Natural killer cell treated with Interleukin-12 subunit alpha and Interleukin-12 subunit beta and Interleukin-15 and Interleukin-18, amount 100 ng/mL, for 72 hours (primary cell): ENCODE data around the gene SLC16A10. TPM values are rescaled to one million over a fixed set of nuclear protein-coding genes. Genes with fewer than 3 reads are reported as not detected.
"Not testable (repeated sequence)": the region's sequence is repeated elsewhere in the genome, so short reads cannot be mapped to it uniquely, and the experiment has no call there.

Experiments
- ATAC-seq, 2 donors: fragments of 150-1000 bp; cut with Tn5 transposase in 1 of 2; sonication (Bioruptor Pico), chemical (Tn5 transposase) in 1 of 2; 2 replicates each; pipeline ENCODE4 v1.10.0; 2021
- DNase-seq: peaks from one replicate; pipeline ENCODE4 v3.0.0; 2022; ENCODE audit warnings: low spot score
- H3K27ac Mint-ChIP-seq, 2 donors: 1 replicate in 1 of 2; 2 replicates in 1 of 2; pipeline ENCODE4 v1.8.0; 2022; ENCODE audit warnings: mixed read lengths in 2 of 2, mild to moderate bottlenecking in 1 of 2, moderate library complexity in 1 of 2
- H3K27me3 Mint-ChIP-seq, 2 donors: 1 replicate in 1 of 2; 2 replicates in 1 of 2; pipeline ENCODE4 v1.8.0; 2022; ENCODE audit warnings: mixed read lengths in 2 of 2
- H3K36me3 Mint-ChIP-seq: one replicate; pipeline ENCODE4 v1.8.0; 2022; ENCODE audit warnings: mixed read lengths
- H3K4me1 Mint-ChIP-seq, 2 donors: 1 replicate in 1 of 2; 2 replicates in 1 of 2; pipeline ENCODE4 v1.8.0; 2022; ENCODE audit warnings: low read depth in 2 of 2, mixed read lengths in 2 of 2, mild to moderate bottlenecking in 1 of 2
- H3K4me3 Mint-ChIP-seq: one replicate; pipeline ENCODE4 v1.8.0; 2022; ENCODE audit warnings: mixed read lengths
- H3K9me3 Mint-ChIP-seq: 2 replicates; pipeline ENCODE4 v1.8.0; 2022; ENCODE audit warnings: mixed read lengths
- total RNA-seq, 2 donors: library from RNA; stranded (reverse); gene quantifications; one replicate each; pipeline ENCODE4 v1.2.3, GENCODE V29; 2022

SLC16A10 gene
- total RNA-seq, 2 donors from 2014 or later = 0.48 to 0.59 TPM

DNA sequence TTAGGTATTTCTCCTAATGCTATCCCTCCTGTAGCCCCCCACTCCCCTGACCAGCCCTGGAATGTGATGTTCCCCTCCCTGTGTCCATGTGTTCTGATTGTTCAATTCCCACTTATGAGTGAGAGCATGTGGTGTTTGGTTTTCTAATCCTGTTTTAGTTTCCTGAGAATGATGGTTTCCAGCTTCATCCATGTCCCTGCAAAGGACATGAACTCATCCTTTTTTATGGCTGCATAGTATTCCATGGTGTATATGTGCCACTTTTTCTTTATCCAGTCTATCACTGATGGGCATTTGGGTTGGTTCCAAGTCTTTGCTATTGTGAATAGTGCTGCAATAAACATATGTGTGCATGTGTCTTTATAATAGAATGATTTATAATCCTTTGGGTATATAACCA lies 103.8 kb downstream of the SLC16A10 start:
- H3K27ac Mint-ChIP-seq, DNase-seq, ATAC-seq, H3K36me3 Mint-ChIP-seq, H3K4me1 Mint-ChIP-seq, H3K4me3 Mint-ChIP-seq, H3K9me3 Mint-ChIP-seq: not testable (repeated sequence)
- H3K27me3 Mint-ChIP-seq = peaks cover 2 to 13% of the 10 kb centered on the region in 2 donors

DNA sequence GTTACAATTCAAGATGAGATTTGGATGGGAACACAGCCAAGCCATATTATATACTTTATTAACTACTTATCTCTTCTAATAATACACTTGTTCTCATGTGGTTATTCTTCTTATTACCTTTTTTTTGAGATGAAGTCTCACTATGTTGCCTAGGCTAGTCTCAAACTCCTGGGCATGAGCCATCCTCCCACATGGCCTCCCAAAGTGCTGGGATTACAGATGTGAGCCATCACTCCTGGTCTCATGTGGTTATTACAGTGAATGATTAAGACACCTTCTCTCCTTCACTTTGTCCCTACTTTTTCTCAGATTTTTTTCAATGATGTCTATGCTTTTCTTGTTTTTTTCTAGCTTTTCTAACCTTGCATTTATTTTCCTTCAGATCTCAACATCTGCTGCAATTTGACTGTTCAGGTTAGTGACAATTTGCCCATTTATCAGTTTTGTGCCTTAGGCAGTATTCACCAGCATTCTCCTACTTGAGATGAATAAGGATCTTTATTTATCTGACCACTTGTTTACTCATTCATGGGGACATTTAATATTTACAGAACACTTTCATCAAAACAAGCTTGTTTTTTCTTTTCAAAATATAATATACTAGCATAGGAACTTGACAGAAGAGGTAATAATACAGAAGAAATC lies 105.7 kb downstream of the SLC16A10 start:
- H3K27ac Mint-ChIP-seq = no peak overlapping the region
- H3K36me3 Mint-ChIP-seq = no peaks in the 10 kb centered on the region
- no peak overlapping the region for H3K4me3 Mint-ChIP-seq
- ATAC-seq (no peak), DNase-seq (no peak)
- peaks cover 3% of the 10 kb centered on the region for H3K9me3 Mint-ChIP-seq
- H3K27me3 Mint-ChIP-seq = peaks cover 2 to 20% of the 10 kb centered on the region in 2 donors
- H3K4me1 Mint-ChIP-seq = no peaks in the 10 kb centered on the region

DNA sequence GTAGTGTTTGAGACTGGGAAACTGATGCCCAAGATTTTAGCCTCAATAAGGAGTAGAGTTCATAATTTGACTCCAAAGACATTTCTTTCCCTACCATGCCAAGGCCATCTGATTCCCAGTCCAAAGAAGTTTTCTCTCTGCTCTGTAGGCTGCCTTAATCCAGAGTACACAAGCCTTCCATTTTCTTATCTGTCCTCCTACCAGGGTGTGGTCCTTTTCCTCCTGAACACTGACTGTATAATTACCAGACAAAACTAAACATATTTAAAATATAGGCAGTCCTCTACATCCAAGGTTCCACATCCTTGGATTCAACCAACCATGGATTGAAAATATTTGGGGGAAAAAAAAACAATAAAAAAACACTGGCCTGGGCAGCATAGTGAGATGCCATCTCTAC lies 108.4 kb downstream of the SLC16A10 start:
- Mint-ChIP-seq H3K4me3 (no peak overlapping the region), H3K9me3 (peaks cover 3% of the 10 kb centered on the region), H3K36me3 (no peaks in the 10 kb centered on the region), H3K4me1 (no peaks in the 10 kb centered on the region), H3K27ac (no peak overlapping the region), H3K27me3 (peaks cover 2 to 20% of the 10 kb centered on the region in 2 donors)
- ATAC-seq (no peak), DNase-seq (no peak)

DNA sequence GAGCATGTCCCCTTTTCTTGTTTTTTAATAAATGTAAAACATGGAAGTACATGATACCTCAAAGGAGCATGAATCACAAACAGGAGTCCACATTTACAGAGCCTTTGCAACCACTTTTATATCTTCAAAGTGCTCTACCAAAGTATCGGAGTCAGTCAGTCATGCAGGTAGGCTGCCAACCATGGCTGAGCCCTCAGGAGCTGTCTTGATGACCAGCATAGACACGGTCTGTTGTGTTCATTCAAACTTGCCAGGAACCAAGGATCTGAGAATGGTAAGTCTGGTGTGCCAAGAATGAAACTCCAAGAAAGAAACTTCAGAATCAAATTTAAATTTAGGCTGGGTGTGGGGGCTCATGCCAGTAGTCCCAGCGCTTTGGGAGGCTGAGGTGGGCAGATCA lies 111.5 kb downstream of the SLC16A10 start:
- DNase-seq = no peak
- no peaks in the 10 kb centered on the region for H3K9me3 Mint-ChIP-seq
- H3K27ac Mint-ChIP-seq = no peak overlapping the region
- H3K4me3 Mint-ChIP-seq = no peak overlapping the region
- ATAC-seq = no peak
- H3K36me3 Mint-ChIP-seq = no peaks in the 10 kb centered on the region
- peaks cover 2 to 7% of the 10 kb centered on the region in 2 donors for H3K27me3 Mint-ChIP-seq
- no peaks in the 10 kb centered on the region for H3K4me1 Mint-ChIP-seq

DNA sequence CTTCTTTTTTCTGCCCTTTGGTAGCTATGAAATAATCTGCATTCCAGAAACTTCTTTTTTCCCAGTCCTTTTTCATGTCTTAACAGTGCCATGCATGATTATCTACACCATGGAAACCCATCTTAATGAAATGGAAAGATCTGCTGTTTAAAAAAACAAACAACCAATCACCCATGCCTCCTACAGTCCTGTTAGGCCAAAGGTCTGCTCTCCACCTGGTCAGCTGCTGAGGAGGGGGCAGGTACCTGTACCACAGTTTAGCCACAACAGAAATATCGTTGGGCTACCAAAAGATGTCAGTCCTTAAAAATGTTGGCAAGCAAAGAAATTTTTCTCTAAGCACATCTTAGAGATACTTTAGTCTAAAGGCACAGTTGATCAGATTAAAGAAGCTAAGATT lies 112.6 kb downstream of the SLC16A10 start:
- H3K9me3 Mint-ChIP-seq = no peaks in the 10 kb centered on the region
- H3K27ac Mint-ChIP-seq = no peak overlapping the region
- H3K4me1 Mint-ChIP-seq = no peaks in the 10 kb centered on the region
- H3K36me3 Mint-ChIP-seq = no peaks in the 10 kb centered on the region
- H3K27me3 Mint-ChIP-seq = peaks cover 2 to 7% of the 10 kb centered on the region in 2 donors
- no peak for ATAC-seq
- no peak for DNase-seq
- H3K4me3 Mint-ChIP-seq = no peak overlapping the region

DNA sequence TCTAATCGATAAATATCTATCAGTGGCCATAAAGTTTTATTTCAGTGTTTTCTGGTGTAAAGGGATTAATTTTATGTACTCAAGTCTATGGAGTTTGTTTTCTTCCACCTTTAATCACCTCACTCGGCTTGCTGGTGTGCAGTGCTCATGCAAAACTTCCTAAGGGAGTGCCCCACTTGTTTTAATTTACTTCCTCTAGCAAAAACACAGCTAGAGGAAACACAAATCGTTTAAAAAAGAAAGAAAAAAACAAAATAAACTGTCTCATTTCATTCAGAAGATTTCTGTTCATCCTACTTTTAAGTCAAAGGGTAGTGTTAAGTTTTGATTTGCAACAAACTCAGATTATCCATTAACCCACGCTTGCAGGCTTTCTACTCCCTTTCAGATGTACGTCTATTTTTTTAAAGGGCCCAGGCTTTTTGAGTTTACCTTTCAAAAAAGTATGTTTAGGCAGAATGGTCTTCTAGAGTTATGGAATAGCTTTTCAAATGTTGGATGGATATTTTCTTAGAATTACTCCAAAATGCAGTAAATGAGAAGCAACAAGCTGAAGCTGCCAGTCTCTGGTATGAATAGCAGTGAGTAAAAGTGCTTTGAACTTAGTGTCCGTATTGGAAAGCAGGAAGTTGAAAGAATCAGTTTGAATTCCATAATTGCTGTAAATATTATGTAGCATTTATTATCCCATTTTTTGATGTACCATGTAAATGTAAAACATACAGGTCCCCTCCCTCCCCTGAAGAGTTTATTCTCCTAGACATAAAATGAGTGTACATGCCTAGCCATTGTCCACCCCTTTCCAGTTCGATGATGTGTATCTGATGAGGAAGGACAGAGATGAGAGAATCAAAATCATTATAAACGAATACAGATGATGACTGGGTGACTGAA lies 113.3 kb downstream of the SLC16A10 start:
- H3K9me3 Mint-ChIP-seq = no peaks in the 10 kb centered on the region
- ATAC-seq = no peak
- no peak for DNase-seq
- peaks cover 0 to 7% of the 10 kb centered on the region in 2 donors for H3K27me3 Mint-ChIP-seq
- no peaks in the 10 kb centered on the region for H3K4me1 Mint-ChIP-seq
- H3K36me3 Mint-ChIP-seq = no peaks in the 10 kb centered on the region
- no peak overlapping the region for H3K4me3 Mint-ChIP-seq
- no peak overlapping the region for H3K27ac Mint-ChIP-seq

DNA sequence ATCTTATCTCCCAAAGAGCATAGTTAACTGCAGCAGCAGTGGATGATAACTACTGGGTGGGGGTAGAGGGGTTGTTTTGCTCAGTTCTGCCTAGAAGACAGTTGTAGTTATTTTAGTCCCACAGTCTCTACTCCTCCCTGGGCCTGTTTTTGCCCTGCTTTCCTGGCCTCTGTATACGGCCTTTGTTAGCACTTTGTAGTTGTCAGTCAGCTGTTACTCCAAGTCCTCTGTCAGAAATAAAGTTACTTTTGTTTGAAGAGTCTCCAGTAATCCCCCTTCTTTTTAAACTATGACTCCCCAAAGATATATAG lies 113.9 kb downstream of the SLC16A10 start:
- H3K4me1 Mint-ChIP-seq = no peaks in the 10 kb centered on the region
- no peak for ATAC-seq
- H3K27ac Mint-ChIP-seq = no peak overlapping the region
- H3K36me3 Mint-ChIP-seq = no peaks in the 10 kb centered on the region
- no peak for DNase-seq
- no peak overlapping the region for H3K4me3 Mint-ChIP-seq
- H3K27me3 Mint-ChIP-seq = peaks cover 0 to 7% of the 10 kb centered on the region in 2 donors
- H3K9me3 Mint-ChIP-seq = no peaks in the 10 kb centered on the region

DNA sequence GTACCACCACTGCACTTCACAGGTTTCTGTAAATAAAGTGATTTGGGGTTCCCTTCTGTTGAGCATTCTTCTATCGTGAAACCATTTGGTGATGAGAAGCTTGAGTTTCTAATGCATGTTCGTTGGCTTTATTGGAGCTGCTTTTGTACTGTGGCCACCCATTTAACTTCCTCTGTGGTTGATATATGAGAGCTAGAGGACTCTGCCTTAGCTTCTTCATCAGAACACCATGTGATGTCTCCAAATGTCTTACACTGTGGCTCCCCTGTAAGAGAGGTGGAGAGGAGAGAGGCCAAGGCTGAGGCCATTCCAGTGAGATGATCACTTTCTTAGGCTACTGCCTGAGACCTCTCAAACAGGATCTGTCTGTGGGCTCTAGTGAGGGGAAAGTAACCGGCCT lies 114.5 kb downstream of the SLC16A10 start:
- no peak overlapping the region for H3K4me3 Mint-ChIP-seq
- DNase-seq (no peak), ATAC-seq (no peak)
- no peak overlapping the region for H3K27ac Mint-ChIP-seq
- peaks cover 0 to 5% of the 10 kb centered on the region in 2 donors for H3K27me3 Mint-ChIP-seq
- H3K36me3 Mint-ChIP-seq = no peaks in the 10 kb centered on the region
- no peaks in the 10 kb centered on the region for H3K9me3 Mint-ChIP-seq
- H3K4me1 Mint-ChIP-seq = no peaks in the 10 kb centered on the region

DNA sequence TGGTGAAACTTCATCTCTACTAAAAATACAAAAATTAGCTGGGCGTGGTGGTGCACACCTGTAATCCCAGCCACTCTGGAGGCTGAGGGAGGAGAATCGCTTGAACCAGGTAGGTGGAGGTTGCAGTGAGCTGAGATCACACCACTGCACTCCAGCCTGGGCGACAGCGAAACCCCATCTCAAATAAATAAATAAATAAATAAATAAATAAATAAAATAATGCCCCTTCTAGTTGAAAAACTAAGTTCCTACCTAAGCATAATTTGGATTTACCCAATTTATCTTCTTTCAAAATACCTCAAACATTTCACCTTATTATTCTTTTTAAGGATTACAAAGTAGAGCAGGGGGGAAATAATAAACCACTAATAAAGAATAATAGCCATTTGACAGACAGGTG lies 116.2 kb downstream of the SLC16A10 start:
- H3K4me3 Mint-ChIP-seq, H3K4me1 Mint-ChIP-seq, H3K9me3 Mint-ChIP-seq, ATAC-seq, H3K36me3 Mint-ChIP-seq, H3K27ac Mint-ChIP-seq, DNase-seq, H3K27me3 Mint-ChIP-seq: not testable (repeated sequence)

DNA sequence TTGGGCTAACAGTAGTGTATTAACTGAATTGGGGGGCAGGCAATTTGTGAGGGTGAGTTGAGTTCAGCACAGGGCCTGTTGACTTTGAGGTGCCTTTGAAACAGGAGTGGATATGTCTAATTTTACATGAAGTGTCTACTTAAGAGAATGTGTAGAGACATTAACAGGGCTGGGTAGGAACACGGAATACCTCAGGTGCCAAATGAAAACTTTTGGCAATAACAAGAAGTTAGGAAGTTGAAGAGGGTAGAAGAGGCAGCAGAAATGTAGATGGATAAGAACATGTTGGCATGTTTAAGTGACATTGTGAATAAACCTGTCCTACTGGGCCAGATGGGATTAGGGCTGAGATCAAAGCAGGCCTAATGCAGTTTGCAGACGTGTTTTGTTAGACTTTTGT lies 117.0 kb downstream of the SLC16A10 start:
- Mint-ChIP-seq H3K36me3 (no peaks in the 10 kb centered on the region), H3K9me3 (no peaks in the 10 kb centered on the region), H3K4me1 (no peaks in the 10 kb centered on the region), H3K27me3 (peaks cover 0 to 5% of the 10 kb centered on the region in 2 donors), H3K27ac (no peak overlapping the region), H3K4me3 (no peak overlapping the region)
- ATAC-seq (no peak), DNase-seq (no peak)

DNA sequence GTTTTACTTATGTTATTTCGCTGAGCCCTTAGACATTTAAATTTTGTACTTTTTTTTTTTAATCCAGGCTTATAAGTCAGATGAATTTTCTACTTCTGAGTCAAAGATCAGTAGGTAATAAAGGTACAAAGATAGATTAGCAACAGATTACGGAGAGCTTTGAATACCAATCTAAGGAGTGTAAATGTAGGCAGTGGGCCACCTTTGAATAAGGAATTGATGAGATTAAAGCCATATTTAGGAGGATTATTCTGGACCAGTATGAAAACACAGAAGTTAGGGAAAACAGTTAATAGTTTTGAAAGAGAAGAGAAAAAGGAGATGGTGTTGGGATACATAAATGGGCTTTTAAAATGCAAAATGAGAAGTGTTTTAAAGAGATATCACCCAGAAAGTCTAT lies 117.6 kb downstream of the SLC16A10 start:
- peaks cover 0 to 5% of the 10 kb centered on the region in 2 donors for H3K27me3 Mint-ChIP-seq
- DNase-seq = no peak
- no peak overlapping the region for H3K27ac Mint-ChIP-seq
- H3K9me3 Mint-ChIP-seq = no peaks in the 10 kb centered on the region
- H3K4me1 Mint-ChIP-seq = no peaks in the 10 kb centered on the region
- H3K4me3 Mint-ChIP-seq = no peak overlapping the region
- H3K36me3 Mint-ChIP-seq = no peaks in the 10 kb centered on the region
- no peak for ATAC-seq

DNA sequence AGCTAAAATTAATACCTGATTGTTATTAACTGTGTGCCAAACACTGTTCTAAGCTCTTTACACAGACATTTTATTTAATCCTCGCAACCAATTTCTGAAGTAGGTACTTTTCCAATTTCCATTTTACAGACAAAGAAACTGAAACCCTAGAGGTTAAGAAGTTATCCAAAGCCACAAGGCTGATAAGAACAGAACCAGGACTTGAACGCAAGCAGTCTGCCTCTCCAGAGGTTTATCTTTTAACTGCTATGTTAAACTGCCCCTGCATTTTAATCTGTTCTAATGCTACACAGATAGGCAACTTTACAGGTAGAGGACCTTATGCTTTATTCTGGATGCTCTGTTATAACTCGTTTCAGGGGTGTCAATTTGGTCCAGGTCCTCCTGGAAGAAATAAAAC lies 118.2 kb downstream of the SLC16A10 start:
- DNase-seq (no peak), ATAC-seq (no peak)
- Mint-ChIP-seq H3K4me3 (no peak overlapping the region), H3K9me3 (no peaks in the 10 kb centered on the region), H3K27me3 (peaks cover 0 to 5% of the 10 kb centered on the region in 2 donors), H3K36me3 (no peaks in the 10 kb centered on the region), H3K4me1 (no peaks in the 10 kb centered on the region), H3K27ac (no peak overlapping the region)

DNA sequence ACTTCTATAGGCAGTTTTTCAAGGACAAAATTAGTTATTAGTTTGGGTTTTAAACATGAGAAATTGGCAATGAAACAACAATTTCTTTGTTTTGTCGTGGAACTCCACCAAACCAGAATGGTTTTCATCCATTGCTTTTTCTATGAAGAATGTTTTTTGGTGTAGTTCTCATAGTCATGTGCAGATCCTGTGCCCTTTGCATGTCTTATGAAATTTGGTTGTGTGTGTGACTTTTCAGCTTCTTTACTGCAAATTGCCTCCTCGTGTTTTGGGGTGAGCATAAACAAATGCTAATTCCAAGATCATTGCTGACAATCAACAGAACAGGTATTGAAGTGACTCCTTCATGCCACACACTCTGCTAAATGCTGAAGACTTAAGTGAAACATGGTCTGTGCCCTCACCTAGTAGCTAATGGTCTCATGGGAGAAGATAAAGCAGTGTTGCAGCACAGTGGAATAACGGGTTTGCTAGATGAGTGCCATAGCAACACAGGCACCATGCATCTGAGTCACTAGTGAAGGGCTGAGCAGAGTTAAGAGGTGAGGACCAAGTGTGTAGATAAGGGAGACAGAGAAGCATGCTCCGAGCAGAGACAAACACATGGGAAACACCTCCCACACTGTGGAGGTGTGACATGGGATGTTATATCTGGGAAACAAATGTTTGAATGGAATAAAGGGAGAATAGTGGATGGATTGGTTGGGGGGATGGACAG lies 120.0 kb downstream of the SLC16A10 start:
- H3K4me1 Mint-ChIP-seq = no peaks in the 10 kb centered on the region
- ATAC-seq (no peak), DNase-seq (no peak)
- no peak overlapping the region for H3K27ac Mint-ChIP-seq
- no peak overlapping the region for H3K4me3 Mint-ChIP-seq
- H3K27me3 Mint-ChIP-seq = peaks cover 0 to 5% of the 10 kb centered on the region in 2 donors
- H3K36me3 Mint-ChIP-seq = no peaks in the 10 kb centered on the region
- no peaks in the 10 kb centered on the region for H3K9me3 Mint-ChIP-seq

DNA sequence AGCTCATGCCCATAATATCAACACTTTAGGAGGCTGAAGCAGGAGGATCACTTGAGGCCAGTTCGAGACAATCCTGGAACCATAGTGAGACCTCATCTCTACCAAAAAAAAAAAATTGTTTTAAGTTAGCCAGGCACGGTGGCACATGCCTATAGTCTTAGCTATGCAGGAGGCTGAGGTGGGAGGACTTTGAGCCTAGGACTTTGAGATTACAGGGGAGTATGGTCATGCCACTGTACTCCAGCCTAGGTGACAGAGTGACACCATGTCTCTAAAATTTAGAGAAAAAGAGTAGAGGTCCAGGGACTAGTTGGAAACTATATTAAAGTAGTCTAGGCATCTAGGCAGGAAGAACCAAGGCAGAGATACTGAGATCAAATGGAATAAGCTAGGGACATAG lies 121.6 kb downstream of the SLC16A10 start:
- H3K9me3 Mint-ChIP-seq = no peaks in the 10 kb centered on the region
- no peak overlapping the region for H3K4me3 Mint-ChIP-seq
- H3K4me1 Mint-ChIP-seq = no peaks in the 10 kb centered on the region
- peaks cover 0 to 5% of the 10 kb centered on the region in 2 donors for H3K27me3 Mint-ChIP-seq
- no peak for DNase-seq
- no peaks in the 10 kb centered on the region for H3K36me3 Mint-ChIP-seq
- no peak overlapping the region for H3K27ac Mint-ChIP-seq
- no peak for ATAC-seq
